K562 (cell line): ENCODE results near the gene TEX22.

Source experiments
- GABPA ChIP-seq: fragments of 200-800 bp; sonication (Bioruptor generic); conservative IDR thresholded peaks from 2 replicates; pipeline ENCODE4 v1.6.1; 2016; ENCODE audit warnings: low read depth, missing genetic modification characterization, missing compliant biosample characterization
- MXI1 ChIP-seq: IDR thresholded peaks from 2 replicates; pipeline ENCODE4 v1.6.1; 2011; ENCODE audit warnings: low read depth, mild to moderate bottlenecking, improper control_type of control experiment, low read length
- SPI1 ChIP-seq: IDR thresholded peaks from 2 replicates; pipeline ENCODE4 v1.6.1; 2011; ENCODE audit warnings: low read depth, low read length, control low read depth, borderline replicate concordance
- TAF1 ChIP-seq: IDR thresholded peaks from 2 replicates; pipeline ENCODE4 v1.6.1; 2011; ENCODE audit warnings: mild to moderate bottlenecking, low read length, moderate library complexity; ENCODE audit not compliant: insufficient read depth, control insufficient read depth, severe bottlenecking; ENCODE audit errors: extremely low read depth
- ZNF695 ChIP-seq: fragments of 450-650 bp; formaldehyde crosslinking; IDR thresholded peaks from 2 replicates; pipeline ENCODE4 v1.4.0; 2020; ENCODE audit warnings: mild to moderate bottlenecking, moderate library complexity
- TF ChIP-seq, protein P1 (sequence below): fragments of 450-650 bp; formaldehyde crosslinking; IDR thresholded peaks from 2 replicates; pipeline ENCODE4 v1.4.0; 2020; ENCODE audit warnings: mild to moderate bottlenecking, mixed read lengths

DNA sequence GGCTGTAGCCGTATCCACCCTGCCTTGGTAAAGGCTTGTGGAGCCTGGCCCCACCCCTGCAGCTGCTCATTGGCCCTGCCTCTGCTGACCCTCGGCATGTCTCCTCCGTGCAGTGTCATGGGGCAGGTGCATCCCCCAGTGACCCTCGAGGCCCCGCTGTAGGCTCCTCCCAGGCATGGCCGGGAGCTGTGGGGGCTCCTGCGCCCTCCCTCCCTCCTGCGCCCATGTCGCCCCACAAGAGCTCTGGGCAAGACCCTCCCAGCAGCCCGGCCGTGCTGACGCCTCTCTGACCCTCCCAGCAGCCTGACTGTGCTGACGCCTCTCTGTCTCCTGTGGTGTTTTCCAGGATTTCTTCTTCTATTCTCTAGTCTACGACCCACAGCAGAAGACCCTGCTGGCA lies 55.5 kb downstream of the TEX22 start:
- TF ChIP-seq MXI1 (no peak), SPI1 (no peak), ZNF695 (CRISPR knock-in tag) (no peak), GABPA (tag) (no peak), TAF1 (no peak)
- TF ChIP-seq, protein P1, sequence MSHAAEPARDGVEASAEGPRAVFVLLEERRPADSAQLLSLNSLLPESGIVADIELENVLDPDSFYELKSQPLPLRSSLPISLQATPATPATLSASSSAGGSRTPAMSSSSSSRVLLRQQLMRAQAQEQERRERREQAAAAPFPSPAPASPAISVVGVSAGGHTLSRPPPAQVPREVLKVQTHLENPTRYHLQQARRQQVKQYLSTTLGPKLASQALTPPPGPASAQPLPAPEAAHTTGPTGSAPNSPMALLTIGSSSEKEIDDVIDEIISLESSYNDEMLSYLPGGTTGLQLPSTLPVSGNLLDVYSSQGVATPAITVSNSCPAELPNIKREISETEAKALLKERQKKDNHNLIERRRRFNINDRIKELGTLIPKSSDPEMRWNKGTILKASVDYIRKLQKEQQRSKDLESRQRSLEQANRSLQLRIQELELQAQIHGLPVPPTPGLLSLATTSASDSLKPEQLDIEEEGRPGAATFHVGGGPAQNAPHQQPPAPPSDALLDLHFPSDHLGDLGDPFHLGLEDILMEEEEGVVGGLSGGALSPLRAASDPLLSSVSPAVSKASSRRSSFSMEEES (CRISPR knock-in tag), result no peak
